NOMO-1 treated with DMSO at 0.1 percent for 48 hours (cell line): ENCODE results near the gene EEPD1.
"Not testable (repeated sequence)": the region's sequence is repeated elsewhere in the genome, so short reads cannot be mapped to it uniquely, and the experiment has no call there.

Experiments
- DNase-seq: peaks from one replicate; lab custom pipeline; 2025; ENCODE audit not compliant: unreplicated experiment; lab: John Stamatoyannopoulos, UW

The EEPD1 gene

GRCh38 chr7:36214608-36215456 is 61.8 kb downstream of the EEPD1 start:
- no peak for DNase-seq

GRCh38 chr7:36215457-36215765 is 62.4 kb downstream of the EEPD1 start:
- DNase-seq = no peak

- DNase-seq = no peak
Observed at GRCh38 chr7:36216063-36216684, 63.1 kb downstream of the EEPD1 start.

GRCh38 chr7:36217211-36217960 is 64.3 kb downstream of the EEPD1 start:
- no peak for DNase-seq

GRCh38 chr7:36217961-36218284 is 64.9 kb downstream of the EEPD1 start:
- DNase-seq = peak; percentile 31

- DNase-seq = no peak
Observed at GRCh38 chr7:36219429-36219828, 66.4 kb downstream of the EEPD1 start.

- no peak for DNase-seq
Observed at GRCh38 chr7:36223851-36224250, 70.8 kb downstream of the EEPD1 start.

GRCh38 chr7:36224934-36225858 is 72.1 kb downstream of the EEPD1 start:
- no peak for DNase-seq

- no peak for DNase-seq
Observed at GRCh38 chr7:36226151-36226550, 73.1 kb downstream of the EEPD1 start.

- DNase-seq = no peak
Observed at GRCh38 chr7:36227223-36227622, 74.2 kb downstream of the EEPD1 start.

- DNase-seq = no peak
Observed at GRCh38 chr7:36228039-36228438, 75.0 kb downstream of the EEPD1 start.

- no peak for DNase-seq
Observed at GRCh38 chr7:36231406-36231805, 78.4 kb downstream of the EEPD1 start.

GRCh38 chr7:36232555-36232954 is 79.5 kb downstream of the EEPD1 start:
- no peak for DNase-seq

GRCh38 chr7:36232971-36233550 is 80.0 kb downstream of the EEPD1 start:
- DNase-seq = no peak

GRCh38 chr7:36236073-36236472 is 83.0 kb downstream of the EEPD1 start:
- DNase-seq = no peak

- DNase-seq = no peak
Observed at GRCh38 chr7:36238138-36238537, 85.1 kb downstream of the EEPD1 start.

GRCh38 chr7:36243356-36243755 is 90.3 kb downstream of the EEPD1 start:
- DNase-seq = not testable (repeated sequence)

GRCh38 chr7:36244001-36244400 is 90.9 kb downstream of the EEPD1 start:
- DNase-seq = not testable (repeated sequence)

- no peak for DNase-seq
Observed at GRCh38 chr7:36244429-36244828, 91.4 kb downstream of the EEPD1 start.

- no peak for DNase-seq
Observed at GRCh38 chr7:36245684-36246299, 92.7 kb downstream of the EEPD1 start.
